HEK293 (cell line): ENCODE data around the gene CHST9.

Experiments used
- CTCF ChIA-PET: fragments of 350-600 bp; formaldehyde crosslinking; extraction: SDS; loops from one replicate; lab custom pipeline; 2021; ENCODE audit warnings: antibody characterized with exemption; lab: Yijun Ruan, JAX
- POLR2A ChIA-PET: fragments of 300-600 bp; formaldehyde crosslinking; extraction: SDS; loops from one replicate; lab custom pipeline; 2020; ENCODE audit warnings: antibody characterized with exemption, inconsistent platforms; lab: Yijun Ruan, JAX
- H3K27ac ChIP-seq: fragments of 200-500 bp; sonication (Bioruptor generic); 2 replicates; pipeline ENCODE4 v1.5.1; 2014; ENCODE audit warnings: low read depth, low read length, control low read depth, inconsistent platforms; ENCODE audit errors: extremely low read depth
- H3K36me3 ChIP-seq, 2 experiments: fragments of 200-500 bp in 1 of 2; sonication (Bioruptor generic) in 1 of 2; 1 replicate in 1 of 2; 2 replicates in 1 of 2; pipeline ENCODE4 v1.5.1; 2014 to 2017; ENCODE audit warnings: inconsistent platforms in 2 of 2, low read length in 2 of 2; ENCODE audit not compliant: control insufficient read depth in 2 of 2, insufficient read depth in 1 of 2
- H3K4me1 ChIP-seq: fragments of 200-500 bp; sonication (Bioruptor generic); 2 replicates; pipeline ENCODE4 v1.5.1; 2014; ENCODE audit warnings: mild to moderate bottlenecking, low read length, inconsistent platforms; ENCODE audit not compliant: control insufficient read depth, insufficient read depth
- H3K4me3 ChIP-seq: 2 replicates; pipeline ENCODE4 v1.5.1; 2011; ENCODE audit warnings: low read depth, mild to moderate bottlenecking, control low read depth, low read length, moderate library complexity
- H3K9me3 ChIP-seq: fragments of 200-500 bp; sonication (Bioruptor generic); 2 replicates; pipeline ENCODE4 v1.5.1; 2014; ENCODE audit warnings: low read depth, low read length, inconsistent platforms; ENCODE audit not compliant: control insufficient read depth, insufficient read depth
- GLI2 ChIP-seq: fragments of 450-650 bp; formaldehyde crosslinking; IDR thresholded peaks from 2 replicates; pipeline ENCODE4; 2017; ENCODE audit warnings: missing biosample characterization, missing genetic modification characterization, low read depth, borderline replicate concordance
- SCRT2 ChIP-seq: fragments of 450-650 bp; formaldehyde crosslinking; IDR thresholded peaks from 2 replicates; pipeline ENCODE4 v1.5.1; 2016; ENCODE audit warnings: missing biosample characterization, missing genetic modification characterization
- SETDB1 ChIP-seq: IDR thresholded peaks from one replicate; pipeline ENCODE4 v1.6.1; 2017; ENCODE audit warnings: mild to moderate bottlenecking, low read length, moderate library complexity, mixed read lengths; ENCODE audit not compliant: insufficient read length
- TRIM28 ChIP-seq: IDR thresholded peaks from 2 replicates; pipeline ENCODE4 v1.6.1; 2011; ENCODE audit warnings: low read length, control low read depth, borderline replicate concordance
- ZBTB17 ChIP-seq: fragments of 450-650 bp; formaldehyde crosslinking; IDR thresholded peaks from 2 replicates; pipeline ENCODE4 v1.5.1; 2016; ENCODE audit warnings: missing biosample characterization, missing genetic modification characterization
- ZBTB20 ChIP-seq: fragments of 450-650 bp; formaldehyde crosslinking; IDR thresholded peaks from 2 replicates; pipeline ENCODE4 v1.5.1; 2016; ENCODE audit warnings: missing biosample characterization, missing genetic modification characterization
- ZBTB48 ChIP-seq: fragments of 450-650 bp; formaldehyde crosslinking; IDR thresholded peaks from 2 replicates; pipeline ENCODE4 v1.5.1; 2016; ENCODE audit warnings: missing biosample characterization, missing genetic modification characterization
- ZNF138 ChIP-seq: fragments of 450-650 bp; formaldehyde crosslinking; IDR thresholded peaks from 2 replicates; pipeline ENCODE4 v1.5.1; 2016; ENCODE audit warnings: missing biosample characterization, missing genetic modification characterization, borderline replicate concordance
- ZNF266 ChIP-seq: fragments of 450-650 bp; formaldehyde crosslinking; IDR thresholded peaks from 2 replicates; pipeline ENCODE4 v1.5.1; 2016; ENCODE audit warnings: missing biosample characterization, missing genetic modification characterization, low read depth
- ZNF561 ChIP-seq: fragments of 450-650 bp; IDR thresholded peaks from 2 replicates; pipeline ENCODE4 v1.5.1; 2018; ENCODE audit warnings: missing biosample characterization, missing genetic modification characterization, borderline replicate concordance
- ZNF585B ChIP-seq: fragments of 450-650 bp; formaldehyde crosslinking; IDR thresholded peaks from 2 replicates; pipeline ENCODE4 v1.5.1; 2016; ENCODE audit warnings: missing biosample characterization, missing genetic modification characterization
- ZNF701 ChIP-seq: fragments of 450-650 bp; formaldehyde crosslinking; IDR thresholded peaks from 2 replicates; pipeline ENCODE4 v1.5.1; 2016; ENCODE audit warnings: missing biosample characterization, missing genetic modification characterization
- ZSCAN30 ChIP-seq: fragments of 450-650 bp; IDR thresholded peaks from 2 replicates; pipeline ENCODE4 v1.5.1; 2018; ENCODE audit warnings: missing biosample characterization, mild to moderate bottlenecking, missing genetic modification characterization, moderate library complexity
- ZXDB ChIP-seq: fragments of 450-650 bp; formaldehyde crosslinking; IDR thresholded peaks from 2 replicates; pipeline ENCODE4 v1.5.1; 2016; ENCODE audit warnings: missing biosample characterization, missing genetic modification characterization
- TF ChIP-seq, protein P1 (sequence below): fragments of 450-650 bp; formaldehyde crosslinking; conservative IDR thresholded peaks from 2 replicates; pipeline ENCODE4 v1.5.1; 2016; ENCODE audit warnings: low read depth, missing biosample characterization, missing genetic modification characterization
- TF ChIP-seq, protein P2 (sequence below): fragments of 450-650 bp; formaldehyde crosslinking; IDR thresholded peaks from 2 replicates; pipeline ENCODE4 v1.5.1; 2016; ENCODE audit warnings: missing biosample characterization, missing genetic modification characterization
- TF ChIP-seq, protein P3 (sequence below): fragments of 450-650 bp; formaldehyde crosslinking; IDR thresholded peaks from 2 replicates; pipeline ENCODE4 v1.5.1; 2017; ENCODE audit warnings: missing biosample characterization, missing genetic modification characterization
- TF ChIP-seq, protein P4 (sequence below): fragments of 450-650 bp; formaldehyde crosslinking; IDR thresholded peaks from 2 replicates; pipeline ENCODE4 v1.5.1; 2017; ENCODE audit warnings: missing biosample characterization, missing genetic modification characterization
- TF ChIP-seq, protein P5 (sequence below): fragments of 450-650 bp; formaldehyde crosslinking; IDR thresholded peaks from 2 replicates; pipeline ENCODE4 v1.5.1; 2016; ENCODE audit warnings: missing biosample characterization, missing genetic modification characterization, low read depth
- TF ChIP-seq, protein P6 (sequence below): fragments of 450-650 bp; formaldehyde crosslinking; IDR thresholded peaks from 2 replicates; pipeline ENCODE4 v1.5.1; 2016; ENCODE audit warnings: missing biosample characterization, missing genetic modification characterization

Gene CHST9

DNA sequence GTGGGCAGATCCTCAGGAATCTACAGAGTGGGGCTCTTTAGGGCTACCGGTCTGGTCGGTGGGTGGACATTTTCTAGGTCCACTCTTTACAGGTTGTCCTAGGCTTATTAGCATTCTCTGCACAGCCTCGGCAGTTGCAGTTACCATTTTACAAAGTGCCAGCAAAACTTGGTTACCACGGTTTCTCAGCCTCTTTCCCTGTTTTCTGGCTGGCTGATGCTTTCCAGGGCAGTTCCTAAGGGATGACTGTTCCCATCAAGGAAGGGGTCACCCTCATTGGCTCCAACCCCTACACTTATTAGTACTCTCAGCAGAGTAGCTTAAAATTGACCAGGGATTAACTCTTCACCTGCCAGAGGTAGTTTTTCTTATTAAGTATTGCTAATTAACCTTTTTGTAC lies 317.6 kb downstream of the CHST9 start (continued):
- TF ChIP-seq, protein P1, sequence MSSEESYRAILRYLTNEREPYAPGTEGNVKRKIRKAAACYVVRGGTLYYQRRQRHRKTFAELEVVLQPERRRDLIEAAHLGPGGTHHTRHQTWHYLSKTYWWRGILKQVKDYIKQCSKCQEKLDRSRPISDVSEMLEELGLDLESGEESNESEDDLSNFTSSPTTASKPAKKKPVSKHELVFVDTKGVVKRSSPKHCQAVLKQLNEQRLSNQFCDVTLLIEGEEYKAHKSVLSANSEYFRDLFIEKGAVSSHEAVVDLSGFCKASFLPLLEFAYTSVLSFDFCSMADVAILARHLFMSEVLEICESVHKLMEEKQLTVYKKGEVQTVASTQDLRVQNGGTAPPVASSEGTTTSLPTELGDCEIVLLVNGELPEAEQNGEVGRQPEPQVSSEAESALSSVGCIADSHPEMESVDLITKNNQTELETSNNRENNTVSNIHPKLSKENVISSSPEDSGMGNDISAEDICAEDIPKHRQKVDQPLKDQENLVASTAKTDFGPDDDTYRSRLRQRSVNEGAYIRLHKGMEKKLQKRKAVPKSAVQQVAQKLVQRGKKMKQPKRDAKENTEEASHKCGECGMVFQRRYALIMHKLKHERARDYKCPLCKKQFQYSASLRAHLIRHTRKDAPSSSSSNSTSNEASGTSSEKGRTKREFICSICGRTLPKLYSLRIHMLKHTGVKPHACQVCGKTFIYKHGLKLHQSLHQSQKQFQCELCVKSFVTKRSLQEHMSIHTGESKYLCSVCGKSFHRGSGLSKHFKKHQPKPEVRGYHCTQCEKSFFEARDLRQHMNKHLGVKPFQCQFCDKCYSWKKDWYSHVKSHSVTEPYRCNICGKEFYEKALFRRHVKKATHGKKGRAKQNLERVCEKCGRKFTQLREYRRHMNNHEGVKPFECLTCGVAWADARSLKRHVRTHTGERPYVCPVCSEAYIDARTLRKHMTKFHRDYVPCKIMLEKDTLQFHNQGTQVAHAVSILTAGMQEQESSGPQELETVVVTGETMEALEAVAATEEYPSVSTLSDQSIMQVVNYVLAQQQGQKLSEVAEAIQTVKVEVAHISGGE (tag by site-specific recombination): no peak
- no peak for TF ChIP-seq ZNF266 (tag by site-specific recombination)
- no peak for TF ChIP-seq SETDB1
- TF ChIP-seq GLI2 (tag by site-specific recombination): no peak

DNA sequence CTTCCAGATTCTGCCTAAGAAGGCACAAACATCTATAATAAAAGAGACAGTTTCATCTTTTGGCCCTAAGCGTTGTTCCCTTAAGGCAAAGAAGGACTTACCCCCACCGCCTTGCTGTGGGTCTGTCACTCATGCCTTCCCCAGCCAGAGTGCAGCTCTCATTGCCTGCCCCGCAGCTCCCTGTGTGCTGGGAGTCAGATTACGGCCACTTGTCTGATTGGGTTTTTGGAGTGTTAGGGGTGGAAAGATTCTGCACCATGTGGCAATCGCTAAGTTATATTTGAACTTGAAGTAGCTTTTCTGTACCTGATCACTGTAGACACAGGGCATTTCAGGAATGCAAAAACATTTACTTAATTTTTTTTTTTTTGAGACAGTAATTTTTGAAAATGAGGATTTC lies 319.6 kb downstream of the CHST9 start, which contains the start of gene AQP4:
TSS of gene AQP4 (minus strand) at position 151 of the 400 bp plus-strand sequence. CDS start at position 133, 18 bp downstream.
- H3K4me1 ChIP-seq: no peaks in the 10 kb centered on the region; the same call in 1 of the 2 replicates
- no peaks in the 10 kb centered on the region for H3K36me3 ChIP-seq
- H3K27ac ChIP-seq: no peak within 1 kb of the TSS
- ChIA-PET CTCF (no interaction called here), POLR2A (no interaction called here)
- H3K4me3 ChIP-seq: no peak within 1 kb of the TSS
- no peaks in the 10 kb centered on the region for H3K9me3 ChIP-seq
- TF ChIP-seq, protein P2, sequence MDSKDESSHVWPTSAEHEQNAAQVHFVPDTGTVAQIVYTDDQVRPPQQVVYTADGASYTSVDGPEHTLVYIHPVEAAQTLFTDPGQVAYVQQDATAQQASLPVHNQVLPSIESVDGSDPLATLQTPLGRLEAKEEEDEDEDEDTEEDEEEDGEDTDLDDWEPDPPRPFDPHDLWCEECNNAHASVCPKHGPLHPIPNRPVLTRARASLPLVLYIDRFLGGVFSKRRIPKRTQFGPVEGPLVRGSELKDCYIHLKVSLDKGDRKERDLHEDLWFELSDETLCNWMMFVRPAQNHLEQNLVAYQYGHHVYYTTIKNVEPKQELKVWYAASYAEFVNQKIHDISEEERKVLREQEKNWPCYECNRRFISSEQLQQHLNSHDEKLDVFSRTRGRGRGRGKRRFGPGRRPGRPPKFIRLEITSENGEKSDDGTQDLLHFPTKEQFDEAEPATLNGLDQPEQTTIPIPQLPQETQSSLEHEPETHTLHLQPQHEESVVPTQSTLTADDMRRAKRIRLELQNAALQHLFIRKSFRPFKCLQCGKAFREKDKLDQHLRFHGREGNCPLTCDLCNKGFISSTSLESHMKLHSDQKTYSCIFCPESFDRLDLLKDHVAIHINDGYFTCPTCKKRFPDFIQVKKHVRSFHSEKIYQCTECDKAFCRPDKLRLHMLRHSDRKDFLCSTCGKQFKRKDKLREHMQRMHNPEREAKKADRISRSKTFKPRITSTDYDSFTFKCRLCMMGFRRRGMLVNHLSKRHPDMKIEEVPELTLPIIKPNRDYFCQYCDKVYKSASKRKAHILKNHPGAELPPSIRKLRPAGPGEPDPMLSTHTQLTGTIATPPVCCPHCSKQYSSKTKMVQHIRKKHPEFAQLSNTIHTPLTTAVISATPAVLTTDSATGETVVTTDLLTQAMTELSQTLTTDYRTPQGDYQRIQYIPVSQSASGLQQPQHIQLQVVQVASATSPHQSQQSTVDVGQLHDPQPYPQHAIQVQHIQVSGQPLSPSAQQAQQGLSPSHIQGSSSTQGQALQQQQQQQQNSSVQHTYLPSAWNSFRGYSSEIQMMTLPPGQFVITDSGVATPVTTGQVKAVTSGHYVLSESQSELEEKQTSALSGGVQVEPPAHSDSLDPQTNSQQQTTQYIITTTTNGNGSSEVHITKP (tag by site-specific recombination): 0 out of 2 replicates have a peak, but pooled peaks have one; percentile 20
- TF ChIP-seq ZBTB17 (tag by site-specific recombination) (0 out of 2 replicates have a peak, but pooled peaks have one; percentile 21), ZNF561 (peak; percentile 48; the same call in 1 of the 2 replicates), ZNF138 (tag by site-specific recombination) (no peak), ZBTB48 (tag by site-specific recombination) (0 out of 2 replicates have a peak, but pooled peaks have one; percentile 22), ZXDB (tag by site-specific recombination) (peak; percentile 60), SCRT2 (tag by site-specific recombination) (peak; percentile 85), ZSCAN30 (tag by site-specific recombination) (peak; percentile 47; the same call in 1 of the 2 replicates), ZNF585B (tag by site-specific recombination) (no peak), ZBTB20 (tag by site-specific recombination) (peak; percentile 50; the same call in 1 of the 2 replicates), ZNF701 (tag by site-specific recombination) (no peak), TRIM28 (peak; percentile 88; the same call in 1 of the 2 replicates)
- TF ChIP-seq, protein P3, sequence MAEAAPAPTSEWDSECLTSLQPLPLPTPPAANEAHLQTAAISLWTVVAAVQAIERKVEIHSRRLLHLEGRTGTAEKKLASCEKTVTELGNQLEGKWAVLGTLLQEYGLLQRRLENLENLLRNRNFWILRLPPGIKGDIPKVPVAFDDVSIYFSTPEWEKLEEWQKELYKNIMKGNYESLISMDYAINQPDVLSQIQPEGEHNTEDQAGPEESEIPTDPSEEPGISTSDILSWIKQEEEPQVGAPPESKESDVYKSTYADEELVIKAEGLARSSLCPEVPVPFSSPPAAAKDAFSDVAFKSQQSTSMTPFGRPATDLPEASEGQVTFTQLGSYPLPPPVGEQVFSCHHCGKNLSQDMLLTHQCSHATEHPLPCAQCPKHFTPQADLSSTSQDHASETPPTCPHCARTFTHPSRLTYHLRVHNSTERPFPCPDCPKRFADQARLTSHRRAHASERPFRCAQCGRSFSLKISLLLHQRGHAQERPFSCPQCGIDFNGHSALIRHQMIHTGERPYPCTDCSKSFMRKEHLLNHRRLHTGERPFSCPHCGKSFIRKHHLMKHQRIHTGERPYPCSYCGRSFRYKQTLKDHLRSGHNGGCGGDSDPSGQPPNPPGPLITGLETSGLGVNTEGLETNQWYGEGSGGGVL (tag by site-specific recombination): 0 out of 2 replicates have a peak, but pooled peaks have one; percentile 10
- TF ChIP-seq, protein P4, sequence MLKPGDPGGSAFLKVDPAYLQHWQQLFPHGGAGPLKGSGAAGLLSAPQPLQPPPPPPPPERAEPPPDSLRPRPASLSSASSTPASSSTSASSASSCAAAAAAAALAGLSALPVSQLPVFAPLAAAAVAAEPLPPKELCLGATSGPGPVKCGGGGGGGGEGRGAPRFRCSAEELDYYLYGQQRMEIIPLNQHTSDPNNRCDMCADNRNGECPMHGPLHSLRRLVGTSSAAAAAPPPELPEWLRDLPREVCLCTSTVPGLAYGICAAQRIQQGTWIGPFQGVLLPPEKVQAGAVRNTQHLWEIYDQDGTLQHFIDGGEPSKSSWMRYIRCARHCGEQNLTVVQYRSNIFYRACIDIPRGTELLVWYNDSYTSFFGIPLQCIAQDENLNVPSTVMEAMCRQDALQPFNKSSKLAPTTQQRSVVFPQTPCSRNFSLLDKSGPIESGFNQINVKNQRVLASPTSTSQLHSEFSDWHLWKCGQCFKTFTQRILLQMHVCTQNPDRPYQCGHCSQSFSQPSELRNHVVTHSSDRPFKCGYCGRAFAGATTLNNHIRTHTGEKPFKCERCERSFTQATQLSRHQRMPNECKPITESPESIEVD (tag by site-specific recombination): peak; percentile 41; the same call in 1 of the 2 replicates
- TF ChIP-seq, protein P5, sequence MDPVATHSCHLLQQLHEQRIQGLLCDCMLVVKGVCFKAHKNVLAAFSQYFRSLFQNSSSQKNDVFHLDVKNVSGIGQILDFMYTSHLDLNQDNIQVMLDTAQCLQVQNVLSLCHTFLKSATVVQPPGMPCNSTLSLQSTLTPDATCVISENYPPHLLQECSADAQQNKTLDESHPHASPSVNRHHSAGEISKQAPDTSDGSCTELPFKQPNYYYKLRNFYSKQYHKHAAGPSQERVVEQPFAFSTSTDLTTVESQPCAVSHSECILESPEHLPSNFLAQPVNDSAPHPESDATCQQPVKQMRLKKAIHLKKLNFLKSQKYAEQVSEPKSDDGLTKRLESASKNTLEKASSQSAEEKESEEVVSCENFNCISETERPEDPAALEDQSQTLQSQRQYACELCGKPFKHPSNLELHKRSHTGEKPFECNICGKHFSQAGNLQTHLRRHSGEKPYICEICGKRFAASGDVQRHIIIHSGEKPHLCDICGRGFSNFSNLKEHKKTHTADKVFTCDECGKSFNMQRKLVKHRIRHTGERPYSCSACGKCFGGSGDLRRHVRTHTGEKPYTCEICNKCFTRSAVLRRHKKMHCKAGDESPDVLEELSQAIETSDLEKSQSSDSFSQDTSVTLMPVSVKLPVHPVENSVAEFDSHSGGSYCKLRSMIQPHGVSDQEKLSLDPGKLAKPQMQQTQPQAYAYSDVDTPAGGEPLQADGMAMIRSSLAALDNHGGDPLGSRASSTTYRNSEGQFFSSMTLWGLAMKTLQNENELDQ (tag by site-specific recombination): no peak
- TF ChIP-seq, protein P6, sequence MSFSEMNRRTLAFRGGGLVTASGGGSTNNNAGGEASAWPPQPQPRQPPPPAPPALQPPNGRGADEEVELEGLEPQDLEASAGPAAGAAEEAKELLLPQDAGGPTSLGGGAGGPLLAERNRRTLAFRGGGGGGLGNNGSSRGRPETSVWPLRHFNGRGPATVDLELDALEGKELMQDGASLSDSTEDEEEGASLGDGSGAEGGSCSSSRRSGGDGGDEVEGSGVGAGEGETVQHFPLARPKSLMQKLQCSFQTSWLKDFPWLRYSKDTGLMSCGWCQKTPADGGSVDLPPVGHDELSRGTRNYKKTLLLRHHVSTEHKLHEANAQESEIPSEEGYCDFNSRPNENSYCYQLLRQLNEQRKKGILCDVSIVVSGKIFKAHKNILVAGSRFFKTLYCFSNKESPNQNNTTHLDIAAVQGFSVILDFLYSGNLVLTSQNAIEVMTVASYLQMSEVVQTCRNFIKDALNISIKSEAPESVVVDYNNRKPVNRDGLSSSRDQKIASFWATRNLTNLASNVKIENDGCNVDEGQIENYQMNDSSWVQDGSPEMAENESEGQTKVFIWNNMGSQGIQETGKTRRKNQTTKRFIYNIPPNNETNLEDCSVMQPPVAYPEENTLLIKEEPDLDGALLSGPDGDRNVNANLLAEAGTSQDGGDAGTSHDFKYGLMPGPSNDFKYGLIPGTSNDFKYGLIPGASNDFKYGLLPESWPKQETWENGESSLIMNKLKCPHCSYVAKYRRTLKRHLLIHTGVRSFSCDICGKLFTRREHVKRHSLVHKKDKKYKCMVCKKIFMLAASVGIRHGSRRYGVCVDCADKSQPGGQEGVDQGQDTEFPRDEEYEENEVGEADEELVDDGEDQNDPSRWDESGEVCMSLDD (tag by site-specific recombination): no peak
